ENCODE data around the gene ABHD4.
"Not testable (repeated sequence)": the region's sequence is repeated elsewhere in the genome, so short reads cannot be mapped to it uniquely, and the experiment has no call there.

ABHD4 gene

GRCh38 chr14:22630066-22630465 is 32.0 kb downstream of the ABHD4 start:
- DNase-seq = no peak

GRCh38 chr14:22630486-22630885 is 32.4 kb downstream of the ABHD4 start:
- peak; percentile 84 for DNase-seq

- DNase-seq = no peak
Measured at GRCh38 chr14:22634233-22634900, 36.3 kb downstream of the ABHD4 start.

- not testable (repeated sequence) for DNase-seq
Measured at GRCh38 chr14:22635980-22636379, 37.9 kb downstream of the ABHD4 start.

- DNase-seq = no peak
Measured at GRCh38 chr14:22640192-22640591, 42.1 kb downstream of the ABHD4 start.

- no peak for DNase-seq
Measured at GRCh38 chr14:22641846-22642245, 43.7 kb downstream of the ABHD4 start.

GRCh38 chr14:22644305-22644635 is 46.2 kb downstream of the ABHD4 start, which contains the start of gene OR6J1:
Gene OR6J1 (minus strand): TSS chr14:22644352. CDS start chr14:22634811, 9,541 bp downstream.
- DNase-seq = no peak

- DNase-seq = peak; percentile 84
Measured at GRCh38 chr14:22646570-22647254, 48.6 kb downstream of the ABHD4 start.

GRCh38 chr14:22648506-22648905 is 50.4 kb downstream of the ABHD4 start:
- DNase-seq = peak; percentile 29

GRCh38 chr14:22650046-22650739 is 52.1 kb downstream of the ABHD4 start:
- no peak for DNase-seq

GRCh38 chr14:22650960-22651521 is 52.9 kb downstream of the ABHD4 start:
- peak; percentile 63 for DNase-seq

- DNase-seq = no peak
Measured at GRCh38 chr14:22651586-22651985, 53.5 kb downstream of the ABHD4 start.

- peak; percentile 81 for DNase-seq
Measured at GRCh38 chr14:22653012-22653621, 55.0 kb downstream of the ABHD4 start.

- DNase-seq = no peak
Measured at GRCh38 chr14:22656226-22656625, 58.1 kb downstream of the ABHD4 start.

- peak; percentile 83 for DNase-seq
Measured at GRCh38 chr14:22656945-22657731, 59.0 kb downstream of the ABHD4 start.

- peak; percentile 39 for DNase-seq
Measured at GRCh38 chr14:22657861-22658260, 59.8 kb downstream of the ABHD4 start.

- DNase-seq = no peak
Measured at GRCh38 chr14:22658946-22659345, 60.8 kb downstream of the ABHD4 start.

- DNase-seq = no peak
Measured at GRCh38 chr14:22660654-22661053, 62.6 kb downstream of the ABHD4 start.
